ENCODE results near the gene DSCAM. TPM values are rescaled to one million over a fixed set of nuclear protein-coding genes. Genes with fewer than 3 reads are reported as not detected.

Gene DSCAM
- total and polyA plus RNA-seq, 4 donors = 0.02 to 0.25 (median 0.09) TPM

DNA sequence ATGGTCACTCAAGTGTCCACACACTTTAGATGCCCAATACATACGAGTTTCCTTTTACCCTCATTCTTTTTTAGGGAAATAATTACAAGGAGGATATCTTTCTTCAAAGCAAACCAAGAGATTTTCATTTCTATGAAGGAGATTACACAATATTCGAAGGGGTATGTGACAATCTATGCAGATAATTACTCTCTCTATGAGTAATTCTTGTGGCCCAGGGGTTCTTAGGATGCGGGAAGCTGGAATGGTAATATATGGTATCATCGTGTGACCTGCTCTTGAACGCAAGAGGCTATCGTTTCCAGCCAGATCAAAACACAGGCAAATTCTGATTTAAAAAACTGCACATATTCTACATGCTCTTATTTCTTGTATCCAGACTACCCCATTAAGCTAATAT lies 14.6 kb downstream of the DSCAM start:
- DNase-seq = no peak
- no peak overlapping the region for H3K27ac ChIP-seq (ENCODE audit: low read depth in 1 of 2, low read length in 1 of 2)
- TF ChIP-seq, protein P1, sequence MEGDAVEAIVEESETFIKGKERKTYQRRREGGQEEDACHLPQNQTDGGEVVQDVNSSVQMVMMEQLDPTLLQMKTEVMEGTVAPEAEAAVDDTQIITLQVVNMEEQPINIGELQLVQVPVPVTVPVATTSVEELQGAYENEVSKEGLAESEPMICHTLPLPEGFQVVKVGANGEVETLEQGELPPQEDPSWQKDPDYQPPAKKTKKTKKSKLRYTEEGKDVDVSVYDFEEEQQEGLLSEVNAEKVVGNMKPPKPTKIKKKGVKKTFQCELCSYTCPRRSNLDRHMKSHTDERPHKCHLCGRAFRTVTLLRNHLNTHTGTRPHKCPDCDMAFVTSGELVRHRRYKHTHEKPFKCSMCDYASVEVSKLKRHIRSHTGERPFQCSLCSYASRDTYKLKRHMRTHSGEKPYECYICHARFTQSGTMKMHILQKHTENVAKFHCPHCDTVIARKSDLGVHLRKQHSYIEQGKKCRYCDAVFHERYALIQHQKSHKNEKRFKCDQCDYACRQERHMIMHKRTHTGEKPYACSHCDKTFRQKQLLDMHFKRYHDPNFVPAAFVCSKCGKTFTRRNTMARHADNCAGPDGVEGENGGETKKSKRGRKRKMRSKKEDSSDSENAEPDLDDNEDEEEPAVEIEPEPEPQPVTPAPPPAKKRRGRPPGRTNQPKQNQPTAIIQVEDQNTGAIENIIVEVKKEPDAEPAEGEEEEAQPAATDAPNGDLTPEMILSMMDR (IDR thresholded peaks at IDR 0.05; ENCODE audit: control extremely low read depth, extremely low read depth) = no peak
- H3K36me3 ChIP-seq (ENCODE audit: control insufficient read depth in 4 of 4, insufficient read depth in 4 of 4, low read length in 4 of 4) = no peaks in the 10 kb centered on the region
- no peak overlapping the region for H3K4me3 ChIP-seq
- no peaks in the 10 kb centered on the region for H3K27me3 ChIP-seq (ENCODE audit: control insufficient read depth in 3 of 3, insufficient read depth in 3 of 3, low read length in 2 of 3)
- H3K9ac ChIP-seq (ENCODE audit: insufficient read depth in 1 of 2, low read length in 2 of 2) = no peak overlapping the region
- H3K9me3 ChIP-seq (ENCODE audit: control insufficient read depth in 4 of 4, insufficient read depth in 3 of 4, low read length in 3 of 4) = no peaks in the 10 kb centered on the region
- 91% methylated on average over 6 of the region's 6 CpGs for WGBS, 2 donors
- no peaks in the 10 kb centered on the region for H3K4me1 ChIP-seq (ENCODE audit: control insufficient read depth in 5 of 5, insufficient read depth in 5 of 5, low read length in 5 of 5)
- ATAC-seq (ENCODE audit: insufficient read depth, low FRiP score) = no peak

GRCh38 chr21:40830836-40831235 lies 16.1 kb downstream of the DSCAM start:
- TF ChIP-seq, protein P1 (IDR thresholded peaks at IDR 0.05; ENCODE audit: control extremely low read depth, extremely low read depth) = no peak
- no peak for ATAC-seq (ENCODE audit: insufficient read depth, low FRiP score)
- Histone ChIP-seq H3K9ac (ENCODE audit: insufficient read depth in 1 of 2, low read length in 2 of 2) (no peak overlapping the region), H3K36me3 (ENCODE audit: control insufficient read depth in 4 of 4, insufficient read depth in 4 of 4, low read length in 4 of 4) (no peaks in the 10 kb centered on the region), H3K9me3 (ENCODE audit: control insufficient read depth in 4 of 4, insufficient read depth in 3 of 4, low read length in 3 of 4) (no peaks in the 10 kb centered on the region), H3K27ac (ENCODE audit: low read depth in 1 of 2, low read length in 1 of 2) (no peak overlapping the region), H3K27me3 (ENCODE audit: control insufficient read depth in 3 of 3, insufficient read depth in 3 of 3, low read length in 2 of 3) (no peaks in the 10 kb centered on the region), H3K4me3 (no peak overlapping the region), H3K4me1 (ENCODE audit: control insufficient read depth in 5 of 5, insufficient read depth in 5 of 5, low read length in 5 of 5) (no peaks in the 10 kb centered on the region)
- 87 to 89% methylated on average over 4 of the region's 4 CpGs for WGBS, 2 donors
- no peak for DNase-seq

GRCh38 chr21:40829791-40830190 lies 17.2 kb downstream of the DSCAM start:
- no peak overlapping the region for H3K27ac ChIP-seq (ENCODE audit: low read depth in 1 of 2, low read length in 1 of 2)
- TF ChIP-seq, protein P1 (IDR thresholded peaks at IDR 0.05; ENCODE audit: control extremely low read depth, extremely low read depth) = no peak
- H3K27me3 ChIP-seq (ENCODE audit: control insufficient read depth in 3 of 3, insufficient read depth in 3 of 3, low read length in 2 of 3) = no peaks in the 10 kb centered on the region
- no peak for DNase-seq
- 73 to 89% methylated on average over 2 of the region's 2 CpGs for WGBS, 2 donors
- no peaks in the 10 kb centered on the region for H3K36me3 ChIP-seq (ENCODE audit: control insufficient read depth in 4 of 4, insufficient read depth in 4 of 4, low read length in 4 of 4)
- H3K4me1 ChIP-seq (ENCODE audit: control insufficient read depth in 5 of 5, insufficient read depth in 5 of 5, low read length in 5 of 5) = no peaks in the 10 kb centered on the region
- no peak overlapping the region for H3K4me3 ChIP-seq
- no peak overlapping the region for H3K9ac ChIP-seq (ENCODE audit: insufficient read depth in 1 of 2, low read length in 2 of 2)
- no peaks in the 10 kb centered on the region for H3K9me3 ChIP-seq (ENCODE audit: control insufficient read depth in 4 of 4, insufficient read depth in 3 of 4, low read length in 3 of 4)
- ATAC-seq (ENCODE audit: insufficient read depth, low FRiP score) = no peak

DNA sequence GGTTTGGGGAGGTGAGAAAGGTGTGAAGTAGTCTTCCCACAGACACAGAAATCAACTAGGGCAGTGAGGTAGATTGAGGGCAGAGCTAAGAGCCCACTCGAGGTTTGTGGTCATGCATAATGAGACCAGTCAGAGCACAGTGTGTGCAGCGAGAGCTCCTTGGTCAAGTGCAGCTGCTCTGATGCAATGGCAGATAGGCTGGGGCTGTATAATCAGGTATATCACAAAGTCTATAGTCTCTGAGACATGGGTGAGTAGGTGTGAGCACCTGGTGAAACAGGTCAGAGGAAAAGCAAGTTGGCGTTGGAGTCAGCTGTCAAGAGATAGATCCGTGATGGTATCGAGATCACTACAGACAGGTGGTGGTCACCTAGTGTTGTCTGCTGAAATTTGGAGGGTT lies 17.6 kb downstream of the DSCAM start:
- DNase-seq = no peak

More for the DNA sequence above, 17.6 kb downstream of the DSCAM start:
- Histone ChIP-seq H3K9ac (ENCODE audit: insufficient read depth in 1 of 2, low read length in 2 of 2) (no peak overlapping the region), H3K9me3 (ENCODE audit: control insufficient read depth in 4 of 4, insufficient read depth in 3 of 4, low read length in 3 of 4) (no peaks in the 10 kb centered on the region), H3K4me1 (ENCODE audit: control insufficient read depth in 5 of 5, insufficient read depth in 5 of 5, low read length in 5 of 5) (no peaks in the 10 kb centered on the region), H3K36me3 (ENCODE audit: control insufficient read depth in 4 of 4, insufficient read depth in 4 of 4, low read length in 4 of 4) (no peaks in the 10 kb centered on the region), H3K4me3 (no peak overlapping the region), H3K27ac (ENCODE audit: low read depth in 1 of 2, low read length in 1 of 2) (no peak overlapping the region), H3K27me3 (ENCODE audit: control insufficient read depth in 3 of 3, insufficient read depth in 3 of 3, low read length in 2 of 3) (no peaks in the 10 kb centered on the region)
- 82 to 96% methylated on average over 5 of the region's 5 CpGs for WGBS, 2 donors
- TF ChIP-seq, protein P1 (IDR thresholded peaks at IDR 0.05; ENCODE audit: control extremely low read depth, extremely low read depth) = no peak
- ATAC-seq (ENCODE audit: insufficient read depth, low FRiP score) = no peak

Measured in lung (tissue), 12 donors.